Astrocyte of the cerebellum (primary cell): Measurements from ENCODE around the gene BAK1.

Experiments
- DNase-seq: peaks from one replicate; pipeline ENCODE4 v3.0.0-alpha.2; 2011; ENCODE audit warnings: low read depth
- H3K4me3 ChIP-seq: 2 replicates; pipeline ENCODE4 v1.5.1; 2011; ENCODE audit warnings: mild to moderate bottlenecking, low read depth, low read length, moderate library complexity
- CTCF ChIP-seq: IDR thresholded peaks from 2 replicates; pipeline ENCODE4 v1.5.1; 2012; ENCODE audit warnings: low read length, low read depth, moderate library complexity, mild to moderate bottlenecking; ENCODE audit errors: missing control alignments
- in situ Hi-C: cut with HindIII; loops from 2 replicates; pipeline ENCODE4 v1.10.0; 2017; ENCODE audit warnings: low sequenced_read_pairs

The BAK1 gene

DNA sequence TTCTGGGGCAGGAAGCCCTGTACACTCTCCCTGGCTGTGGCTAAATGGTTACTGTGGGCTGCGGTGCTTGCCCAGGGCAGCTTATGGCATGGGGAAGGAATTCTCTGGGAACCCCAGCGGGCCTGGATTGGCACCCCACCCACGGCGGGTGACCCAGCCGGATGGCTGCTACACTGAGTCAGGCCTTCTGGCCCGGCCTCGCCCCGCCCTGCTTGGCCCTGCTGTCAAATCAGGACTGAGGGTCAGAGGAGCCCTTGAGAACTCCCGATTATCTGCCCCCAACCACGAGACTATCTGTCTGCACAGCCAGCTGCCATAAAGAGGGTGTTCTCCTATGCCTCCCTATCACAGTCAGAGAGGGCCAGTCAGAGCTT is 33.7 kb upstream of the BAK1 start:
- in situ Hi-C loops: no loop called here
- no peak for TF ChIP-seq CTCF
- H3K4me3 ChIP-seq: no peak overlapping the region
- no peak for DNase-seq

DNA sequence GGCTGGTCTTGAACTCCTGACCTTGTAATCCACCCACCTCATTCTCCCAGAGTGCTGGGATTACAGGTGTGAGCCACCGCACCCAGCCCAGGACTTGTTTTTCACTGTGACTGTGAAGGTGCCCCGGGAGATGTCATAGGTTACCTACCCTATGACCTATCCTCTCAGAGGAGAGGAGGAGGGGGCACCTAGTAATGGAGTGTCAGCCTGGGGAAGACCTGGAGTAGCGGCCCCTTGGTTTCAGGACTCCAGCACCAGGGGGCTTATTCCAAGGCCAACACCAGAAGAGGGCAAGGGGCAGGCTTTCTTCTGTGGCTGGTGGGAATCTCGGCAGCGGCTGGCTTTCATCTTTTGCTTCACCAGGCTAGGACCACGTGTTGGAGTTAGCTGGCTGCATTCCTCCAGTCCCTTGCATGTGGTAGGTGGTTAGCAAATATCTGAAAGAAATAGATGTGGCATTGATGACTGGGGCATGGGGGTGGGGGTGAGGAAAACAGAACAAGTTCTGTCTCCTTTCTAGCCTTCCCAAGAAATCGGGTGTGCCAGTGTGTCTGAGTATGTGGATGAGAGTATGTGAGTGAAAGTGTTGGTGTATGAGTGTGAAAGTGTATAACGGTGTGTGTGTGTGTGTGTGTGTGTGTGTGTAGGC is 33.2 kb upstream of the BAK1 start:
- in situ Hi-C loops: no loop called here
- no peak overlapping the region for H3K4me3 ChIP-seq

DNA sequence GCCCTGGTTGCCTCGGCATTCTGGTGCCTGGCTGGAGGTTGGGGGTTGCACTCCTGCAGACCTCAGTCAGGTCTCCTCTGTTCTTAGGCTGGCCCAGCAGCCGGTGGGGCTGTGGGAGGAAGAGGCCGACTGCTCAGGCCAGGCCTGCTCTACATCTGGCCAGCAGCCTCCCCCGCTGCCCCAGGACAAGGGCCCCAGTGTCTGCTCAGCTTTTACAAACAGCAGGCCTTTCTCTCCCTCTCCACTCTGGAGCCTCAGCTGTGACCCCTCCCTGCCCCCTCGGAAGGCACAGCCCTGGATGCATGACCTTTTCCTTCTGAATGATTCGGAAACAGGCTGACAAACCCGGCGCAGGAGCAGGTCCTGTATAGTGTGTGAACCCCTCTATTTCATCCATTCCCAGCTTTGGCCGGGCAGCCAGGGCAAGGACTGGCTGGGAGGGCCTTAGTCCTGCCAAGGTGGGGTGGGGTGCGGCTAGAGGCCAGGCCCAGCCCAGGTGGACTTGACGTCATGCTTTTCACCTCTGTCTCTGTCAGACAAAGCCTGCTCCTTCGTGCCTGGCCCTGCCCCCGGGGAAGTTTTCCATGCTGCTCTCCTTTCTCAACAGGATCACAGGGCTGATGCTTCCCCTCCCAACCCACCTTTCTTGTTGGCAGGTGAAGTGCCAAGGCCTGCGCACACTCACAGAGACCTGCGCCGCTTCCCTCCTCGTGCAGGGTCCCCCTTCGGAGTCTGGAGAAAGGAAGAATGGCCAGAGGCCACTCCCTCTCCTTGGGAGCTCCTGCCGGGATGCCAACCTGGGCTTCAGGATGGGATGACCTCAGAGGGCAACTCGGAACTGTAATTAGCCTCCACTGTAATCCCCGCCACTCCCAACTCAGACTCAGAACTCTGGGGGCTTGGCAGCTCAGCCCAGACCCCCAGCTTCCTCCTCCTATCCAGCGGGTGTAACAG is 31.0 kb upstream of the BAK1 start:
- no peak for DNase-seq
- TF ChIP-seq CTCF: no peak
- H3K4me3 ChIP-seq: no peak overlapping the region
- in situ Hi-C loops: no loop called here

More for the DNA sequence above, 33.2 kb upstream of the BAK1 start:
- no peak for TF ChIP-seq CTCF
- DNase-seq: peak; percentile 33

DNA sequence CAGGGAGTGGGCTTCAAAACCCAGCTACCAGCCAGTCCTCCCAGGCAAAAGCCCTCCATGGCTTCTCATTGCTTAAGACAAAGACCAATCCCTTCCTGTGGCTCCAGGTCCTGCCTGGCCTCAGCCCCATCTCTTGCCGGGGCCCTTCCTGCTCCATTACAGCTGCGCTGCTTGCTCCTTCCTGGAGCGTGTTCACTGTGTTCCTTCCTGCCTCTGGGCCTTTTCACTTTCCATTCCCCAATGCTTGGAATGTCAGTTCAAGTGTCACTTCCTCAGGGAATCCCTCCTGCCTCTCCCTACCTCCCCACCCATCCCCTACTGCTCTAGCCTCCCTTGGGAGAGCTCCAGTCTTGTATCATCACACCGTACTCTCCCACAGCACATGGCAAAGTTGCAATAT is 30.0 kb upstream of the BAK1 start:
- in situ Hi-C loops: no loop called here
- no peak for DNase-seq
- TF ChIP-seq CTCF: no peak
- no peak overlapping the region for H3K4me3 ChIP-seq

DNA sequence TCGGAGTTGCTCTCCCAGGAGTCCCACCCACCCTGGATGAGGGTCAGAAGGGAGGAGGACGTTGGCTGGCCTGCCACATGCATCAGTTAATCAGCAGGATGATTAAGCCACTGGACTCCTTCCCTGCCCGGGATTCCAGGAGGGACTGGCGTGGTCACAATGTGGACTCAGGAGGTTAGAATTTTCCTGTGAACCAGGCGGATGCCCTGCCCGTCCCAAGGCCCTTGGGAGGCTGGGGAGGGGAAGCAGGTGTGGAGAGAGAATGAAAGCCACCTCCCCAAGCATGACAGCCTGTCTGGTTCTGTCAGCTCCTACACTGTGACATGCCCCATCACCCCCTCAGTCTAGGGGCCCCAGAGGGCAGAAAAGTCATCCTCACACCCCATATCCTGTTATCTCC is 29.5 kb upstream of the BAK1 start:
- in situ Hi-C loops: loop anchor here (10.0 kb wide), 1 partner anchor 105 kb away; the partner anchor contains the start of gene UQCC2
- no peak for DNase-seq
- no peak overlapping the region for H3K4me3 ChIP-seq
- TF ChIP-seq CTCF: no peak

- no peak overlapping the region for H3K4me3 ChIP-seq
- in situ Hi-C loops: loop anchor here (10.0 kb wide), 1 partner anchor 106 kb away; the partner anchor contains the start of gene UQCC2
- DNase-seq: no peak
- no peak for TF ChIP-seq CTCF
These were observed 28.9 kb upstream of the BAK1 start for GRCh38 chr6:33609019-33609418.
